HEK293 (cell line): ENCODE data around the gene ICAM2.

Experiments used
- CTCF ChIA-PET: fragments of 350-600 bp; formaldehyde crosslinking; extraction: SDS; loops from one replicate; lab custom pipeline; 2021; ENCODE audit warnings: antibody characterized with exemption; lab: Yijun Ruan, JAX
- POLR2A ChIA-PET: fragments of 300-600 bp; formaldehyde crosslinking; extraction: SDS; loops from one replicate; lab custom pipeline; 2020; ENCODE audit warnings: antibody characterized with exemption, inconsistent platforms; lab: Yijun Ruan, JAX
- H3K27ac ChIP-seq: fragments of 200-500 bp; sonication (Bioruptor generic); 2 replicates; pipeline ENCODE4 v1.5.1; 2014; ENCODE audit warnings: low read depth, low read length, control low read depth, inconsistent platforms; ENCODE audit errors: extremely low read depth
- H3K36me3 ChIP-seq, 2 experiments: fragments of 200-500 bp in 1 of 2; sonication (Bioruptor generic) in 1 of 2; 1 replicate in 1 of 2; 2 replicates in 1 of 2; pipeline ENCODE4 v1.5.1; 2014 to 2017; ENCODE audit warnings: inconsistent platforms in 2 of 2, low read length in 2 of 2; ENCODE audit not compliant: control insufficient read depth in 2 of 2, insufficient read depth in 1 of 2
- H3K4me1 ChIP-seq: fragments of 200-500 bp; sonication (Bioruptor generic); 2 replicates; pipeline ENCODE4 v1.5.1; 2014; ENCODE audit warnings: mild to moderate bottlenecking, low read length, inconsistent platforms; ENCODE audit not compliant: control insufficient read depth, insufficient read depth
- H3K4me3 ChIP-seq: 2 replicates; pipeline ENCODE4 v1.5.1; 2011; ENCODE audit warnings: low read depth, mild to moderate bottlenecking, control low read depth, low read length, moderate library complexity
- H3K9me3 ChIP-seq: fragments of 200-500 bp; sonication (Bioruptor generic); 2 replicates; pipeline ENCODE4 v1.5.1; 2014; ENCODE audit warnings: low read depth, low read length, inconsistent platforms; ENCODE audit not compliant: control insufficient read depth, insufficient read depth
- GLI2 ChIP-seq: fragments of 450-650 bp; formaldehyde crosslinking; IDR thresholded peaks from 2 replicates; pipeline ENCODE4; 2017; ENCODE audit warnings: missing biosample characterization, missing genetic modification characterization, low read depth, borderline replicate concordance
- HOXA7 ChIP-seq: sonication (generic); formaldehyde crosslinking; IDR thresholded peaks from 2 replicates; pipeline ENCODE4 v1.8.1; 2022; ENCODE audit warnings: missing genetic modification reagents, borderline replicate concordance
- KLF8 ChIP-seq: fragments of 450-650 bp; formaldehyde crosslinking; IDR thresholded peaks from 2 replicates; pipeline ENCODE4 v1.5.1; 2016; ENCODE audit warnings: missing biosample characterization, missing genetic modification characterization
- MZF1 ChIP-seq: fragments of 450-650 bp; formaldehyde crosslinking; IDR thresholded peaks from 2 replicates; pipeline ENCODE4 v1.5.1; 2017; ENCODE audit warnings: missing biosample characterization, missing genetic modification characterization, borderline replicate concordance
- OVOL3 ChIP-seq: fragments of 450-650 bp; formaldehyde crosslinking; IDR thresholded peaks from 2 replicates; pipeline ENCODE4 v1.5.1; 2016; ENCODE audit warnings: missing biosample characterization, missing genetic modification characterization
- SALL2 ChIP-seq: fragments of 450-650 bp; formaldehyde crosslinking; IDR thresholded peaks from 2 replicates; pipeline ENCODE4 v1.5.0; 2017; ENCODE audit warnings: missing biosample characterization, mild to moderate bottlenecking, missing genetic modification characterization, borderline replicate concordance
- SP2 ChIP-seq: fragments of 450-650 bp; formaldehyde crosslinking; IDR thresholded peaks from 2 replicates; pipeline ENCODE4 v1.5.1; 2016; ENCODE audit warnings: missing biosample characterization, missing genetic modification characterization
- ZBTB21 ChIP-seq: fragments of 450-650 bp; formaldehyde crosslinking; IDR thresholded peaks from 2 replicates; pipeline ENCODE4 v1.5.1; 2017; ENCODE audit warnings: missing biosample characterization, missing genetic modification characterization
- ZNF10 ChIP-seq: fragments of 450-650 bp; formaldehyde crosslinking; IDR thresholded peaks from 2 replicates; pipeline ENCODE4 v1.5.1; 2017; ENCODE audit warnings: missing biosample characterization, missing genetic modification characterization
- ZNF138 ChIP-seq: fragments of 450-650 bp; formaldehyde crosslinking; IDR thresholded peaks from 2 replicates; pipeline ENCODE4 v1.5.1; 2016; ENCODE audit warnings: missing biosample characterization, missing genetic modification characterization, borderline replicate concordance
- ZNF140 ChIP-seq: fragments of 450-650 bp; formaldehyde crosslinking; IDR thresholded peaks from 2 replicates; pipeline ENCODE4 v1.5.1; 2016; ENCODE audit warnings: missing biosample characterization, missing genetic modification characterization
- ZNF169 ChIP-seq: fragments of 450-650 bp; formaldehyde crosslinking; IDR thresholded peaks from 2 replicates; pipeline ENCODE4 v1.5.1; 2016; ENCODE audit warnings: missing biosample characterization, missing genetic modification characterization
- ZNF184 ChIP-seq: fragments of 450-650 bp; IDR thresholded peaks from 2 replicates; pipeline ENCODE4 v1.5.1; 2018; ENCODE audit warnings: missing biosample characterization, mild to moderate bottlenecking, missing genetic modification characterization
- ZNF19 ChIP-seq: fragments of 450-650 bp; formaldehyde crosslinking; IDR thresholded peaks from 2 replicates; pipeline ENCODE4; 2016; ENCODE audit warnings: missing biosample characterization, missing genetic modification characterization, low read depth
- ZNF266 ChIP-seq: fragments of 450-650 bp; formaldehyde crosslinking; IDR thresholded peaks from 2 replicates; pipeline ENCODE4 v1.5.1; 2016; ENCODE audit warnings: missing biosample characterization, missing genetic modification characterization, low read depth
- ZNF302 ChIP-seq: fragments of 450-650 bp; formaldehyde crosslinking; IDR thresholded peaks from 2 replicates; pipeline ENCODE4 v1.5.1; 2016; ENCODE audit warnings: missing biosample characterization, missing genetic modification characterization, low read depth
- ZNF354C ChIP-seq: fragments of 450-650 bp; formaldehyde crosslinking; IDR thresholded peaks from 2 replicates; pipeline ENCODE4 v1.5.1; 2016; ENCODE audit warnings: missing biosample characterization, missing genetic modification characterization, low read depth, borderline replicate concordance
- ZNF37A ChIP-seq: fragments of 450-650 bp; IDR thresholded peaks from 2 replicates; pipeline ENCODE4 v1.5.1; 2018; ENCODE audit warnings: missing biosample characterization, missing genetic modification characterization
- ZNF404 ChIP-seq: fragments of 450-650 bp; formaldehyde crosslinking; IDR thresholded peaks from 2 replicates; pipeline ENCODE4 v1.5.1; 2017; ENCODE audit warnings: missing biosample characterization, missing genetic modification characterization
- ZNF501 ChIP-seq: fragments of 450-650 bp; formaldehyde crosslinking; IDR thresholded peaks from 2 replicates; pipeline ENCODE4 v1.5.1; 2016; ENCODE audit warnings: missing biosample characterization, missing genetic modification characterization
- ZNF544 ChIP-seq: fragments of 450-650 bp; formaldehyde crosslinking; IDR thresholded peaks from 2 replicates; pipeline ENCODE4 v1.5.0; 2017; ENCODE audit warnings: missing biosample characterization, missing genetic modification characterization
- ZNF626 ChIP-seq: fragments of 450-650 bp; sonication (Bioruptor Pico); formaldehyde crosslinking; IDR thresholded peaks from 2 replicates; pipeline ENCODE4 v1.5.1; 2018; ENCODE audit warnings: missing biosample characterization, missing genetic modification characterization, inconsistent platforms
- ZNF670 ChIP-seq: fragments of 450-650 bp; formaldehyde crosslinking; IDR thresholded peaks from 2 replicates; pipeline ENCODE4 v1.5.1; 2016; ENCODE audit warnings: missing biosample characterization, missing genetic modification characterization, low read depth
- ZSCAN23 ChIP-seq: fragments of 450-650 bp; formaldehyde crosslinking; IDR thresholded peaks from 2 replicates; pipeline ENCODE4 v1.5.1; 2016; ENCODE audit warnings: missing biosample characterization, missing genetic modification characterization
- TF ChIP-seq, protein P1 (sequence below): fragments of 450-650 bp; formaldehyde crosslinking; IDR thresholded peaks from 2 replicates; pipeline ENCODE4 v1.5.1; 2017; ENCODE audit warnings: missing biosample characterization, missing genetic modification characterization
- TF ChIP-seq, protein P2 (sequence below): fragments of 450-650 bp; formaldehyde crosslinking; IDR thresholded peaks from 2 replicates; pipeline ENCODE4 v1.5.1; 2016; ENCODE audit warnings: missing biosample characterization, missing genetic modification characterization, low read depth
- TF ChIP-seq, protein P3 (sequence below): fragments of 450-650 bp; formaldehyde crosslinking; IDR thresholded peaks from 2 replicates; pipeline ENCODE4 v1.5.1; 2016; ENCODE audit warnings: missing biosample characterization, missing genetic modification characterization, low read depth

ICAM2 gene

DNA sequence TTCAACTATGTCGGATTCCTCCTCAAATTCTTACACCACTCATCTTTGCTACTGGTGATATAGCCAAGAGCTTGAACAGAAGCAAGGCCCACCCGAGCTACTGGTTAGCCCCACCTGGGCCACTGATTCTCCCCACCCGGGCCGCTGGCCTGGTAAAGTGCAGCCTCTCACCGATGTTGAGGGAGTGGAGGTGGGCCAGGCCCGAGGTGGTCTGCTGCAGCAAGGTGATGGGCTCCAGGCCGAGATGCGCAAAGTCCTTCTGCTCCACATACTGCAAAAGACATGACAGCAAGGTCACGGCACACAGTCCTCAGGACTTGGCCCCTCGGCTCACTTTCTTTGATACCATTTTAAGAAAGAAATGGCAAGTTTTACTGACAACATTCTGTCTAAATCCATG lies 32.7 kb upstream of the ICAM2 start:
- ChIA-PET POLR2A (no interaction called here), CTCF (interaction anchor here (0.9 to 3.4 kb wide), 4 partner anchors 9 to 80 kb away, joined by 3 to 19 read pairs (median 3); no protein-coding TSS in a partner anchor)
- Histone ChIP-seq H3K36me3 (peaks cover 0 to 71% of the 10 kb centered on the region in 2 experiments; a peak in 1 of 3 replicates), H3K4me1 (no peaks in the 10 kb centered on the region), H3K4me3 (no peak overlapping the region), H3K9me3 (no peaks in the 10 kb centered on the region), H3K27ac (no peak overlapping the region)
- TF ChIP-seq SALL2 (tag by site-specific recombination), result no peak
- no peak for TF ChIP-seq MZF1
- TF ChIP-seq, protein P1, sequence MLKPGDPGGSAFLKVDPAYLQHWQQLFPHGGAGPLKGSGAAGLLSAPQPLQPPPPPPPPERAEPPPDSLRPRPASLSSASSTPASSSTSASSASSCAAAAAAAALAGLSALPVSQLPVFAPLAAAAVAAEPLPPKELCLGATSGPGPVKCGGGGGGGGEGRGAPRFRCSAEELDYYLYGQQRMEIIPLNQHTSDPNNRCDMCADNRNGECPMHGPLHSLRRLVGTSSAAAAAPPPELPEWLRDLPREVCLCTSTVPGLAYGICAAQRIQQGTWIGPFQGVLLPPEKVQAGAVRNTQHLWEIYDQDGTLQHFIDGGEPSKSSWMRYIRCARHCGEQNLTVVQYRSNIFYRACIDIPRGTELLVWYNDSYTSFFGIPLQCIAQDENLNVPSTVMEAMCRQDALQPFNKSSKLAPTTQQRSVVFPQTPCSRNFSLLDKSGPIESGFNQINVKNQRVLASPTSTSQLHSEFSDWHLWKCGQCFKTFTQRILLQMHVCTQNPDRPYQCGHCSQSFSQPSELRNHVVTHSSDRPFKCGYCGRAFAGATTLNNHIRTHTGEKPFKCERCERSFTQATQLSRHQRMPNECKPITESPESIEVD, result no peak
- no peak for TF ChIP-seq GLI2
- TF ChIP-seq ZSCAN23 (tag by site-specific recombination), result no peak
- no peak for TF ChIP-seq ZNF19
- no peak for TF ChIP-seq ZNF302
- TF ChIP-seq ZNF354C (tag by site-specific recombination), result no peak
- TF ChIP-seq HOXA7 (CRISPR knock-in tag), result no peak
- no peak for TF ChIP-seq ZNF10 (tag by site-specific recombination)
- TF ChIP-seq OVOL3, result no peak
- no peak for TF ChIP-seq ZNF138 (tag by site-specific recombination)
- TF ChIP-seq, protein P2, sequence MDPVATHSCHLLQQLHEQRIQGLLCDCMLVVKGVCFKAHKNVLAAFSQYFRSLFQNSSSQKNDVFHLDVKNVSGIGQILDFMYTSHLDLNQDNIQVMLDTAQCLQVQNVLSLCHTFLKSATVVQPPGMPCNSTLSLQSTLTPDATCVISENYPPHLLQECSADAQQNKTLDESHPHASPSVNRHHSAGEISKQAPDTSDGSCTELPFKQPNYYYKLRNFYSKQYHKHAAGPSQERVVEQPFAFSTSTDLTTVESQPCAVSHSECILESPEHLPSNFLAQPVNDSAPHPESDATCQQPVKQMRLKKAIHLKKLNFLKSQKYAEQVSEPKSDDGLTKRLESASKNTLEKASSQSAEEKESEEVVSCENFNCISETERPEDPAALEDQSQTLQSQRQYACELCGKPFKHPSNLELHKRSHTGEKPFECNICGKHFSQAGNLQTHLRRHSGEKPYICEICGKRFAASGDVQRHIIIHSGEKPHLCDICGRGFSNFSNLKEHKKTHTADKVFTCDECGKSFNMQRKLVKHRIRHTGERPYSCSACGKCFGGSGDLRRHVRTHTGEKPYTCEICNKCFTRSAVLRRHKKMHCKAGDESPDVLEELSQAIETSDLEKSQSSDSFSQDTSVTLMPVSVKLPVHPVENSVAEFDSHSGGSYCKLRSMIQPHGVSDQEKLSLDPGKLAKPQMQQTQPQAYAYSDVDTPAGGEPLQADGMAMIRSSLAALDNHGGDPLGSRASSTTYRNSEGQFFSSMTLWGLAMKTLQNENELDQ (tag by site-specific recombination), result no peak
- TF ChIP-seq ZNF140 (tag by site-specific recombination), result no peak
- no peak for TF ChIP-seq ZNF670 (tag by site-specific recombination)
- no peak for TF ChIP-seq ZNF169 (tag by site-specific recombination)
- no peak for TF ChIP-seq KLF8 (tag by site-specific recombination)
- TF ChIP-seq ZNF544 (tag by site-specific recombination), result no peak
- no peak for TF ChIP-seq ZBTB21 (tag by site-specific recombination)

GRCh38 chr17:64051153-64051552 lies 30.7 kb upstream of the ICAM2 start:
- CTCF ChIA-PET, result interaction anchor here (0.7 to 2.1 kb wide), 3 partner anchors 16 to 140 kb away, joined by 3 to 8 read pairs (median 3); partner anchors contain the start of gene CSHL1
- no peak overlapping the region for H3K27ac ChIP-seq
- TF ChIP-seq SP2 (tag by site-specific recombination) (no peak), ZNF184 (no peak), ZNF169 (tag by site-specific recombination) (no peak), ZNF501 (tag by site-specific recombination) (no peak), ZNF626 (no peak), ZNF37A (tag by site-specific recombination) (no peak), ZNF404 (tag by site-specific recombination) (no peak), ZNF266 (tag by site-specific recombination) (no peak)
- TF ChIP-seq, protein P3, sequence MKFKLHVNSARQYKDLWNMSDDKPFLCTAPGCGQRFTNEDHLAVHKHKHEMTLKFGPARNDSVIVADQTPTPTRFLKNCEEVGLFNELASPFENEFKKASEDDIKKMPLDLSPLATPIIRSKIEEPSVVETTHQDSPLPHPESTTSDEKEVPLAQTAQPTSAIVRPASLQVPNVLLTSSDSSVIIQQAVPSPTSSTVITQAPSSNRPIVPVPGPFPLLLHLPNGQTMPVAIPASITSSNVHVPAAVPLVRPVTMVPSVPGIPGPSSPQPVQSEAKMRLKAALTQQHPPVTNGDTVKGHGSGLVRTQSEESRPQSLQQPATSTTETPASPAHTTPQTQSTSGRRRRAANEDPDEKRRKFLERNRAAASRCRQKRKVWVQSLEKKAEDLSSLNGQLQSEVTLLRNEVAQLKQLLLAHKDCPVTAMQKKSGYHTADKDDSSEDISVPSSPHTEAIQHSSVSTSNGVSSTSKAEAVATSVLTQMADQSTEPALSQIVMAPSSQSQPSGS (tag by site-specific recombination), result no peak

More at GRCh38 chr17:64051153-64051552, 30.7 kb upstream of the ICAM2 start:
- Histone ChIP-seq H3K4me3 (no peak overlapping the region), H3K4me1 (no peaks in the 10 kb centered on the region), H3K9me3 (no peaks in the 10 kb centered on the region), H3K36me3 (peaks cover 0 to 81% of the 10 kb centered on the region in 2 experiments; a peak in 1 of 3 replicates)
- POLR2A ChIA-PET, result interaction anchor here (1.0 kb wide), 1 partner anchor 94 kb away, joined by 3 read pairs; no protein-coding TSS in a partner anchor
